HepG2 (cell line): ENCODE results near the gene ITCH. TPM values are rescaled to one million over a fixed set of nuclear protein-coding genes. Genes with fewer than 3 reads are reported as not detected.
A peak's percentile ranks its signal among the peaks of the same experiment; 100 is the strongest.

ENCODE experiments used
- ATF5 ChIP-seq: sonication (generic); formaldehyde crosslinking; IDR thresholded peaks from 2 replicates; pipeline ENCODE4 v1.4.0; 2020; ENCODE audit warnings: mild to moderate bottlenecking, low read depth, missing genetic modification reagents
- DMAP1 ChIP-seq: IDR thresholded peaks from 2 replicates; pipeline ENCODE4 v1.6.1; 2016
- DR1 ChIP-seq: sonication (generic); formaldehyde crosslinking; IDR thresholded peaks from 2 replicates; pipeline ENCODE4 v1.8.0; 2021; ENCODE audit warnings: mild to moderate bottlenecking, missing genetic modification reagents, inconsistent platforms
- EHMT2 ChIP-seq: fragments of 200-600 bp; sonication (generic); IDR thresholded peaks from 2 replicates; pipeline ENCODE4 v1.7.0; 2017; ENCODE audit warnings: antibody characterized with exemption, low read depth, low read length, borderline replicate concordance
- EP300 ChIP-seq, 3 experiments: sonication (generic) in 1 of 3; formaldehyde crosslinking in 1 of 3; IDR thresholded peaks; 2 replicates each; pipeline versions ENCODE4 v1.5.1 to v1.6.1; 2011 to 2020; ENCODE audit warnings: low read depth in 2 of 3, low read length in 2 of 3, borderline replicate concordance in 1 of 3, improper control_type of control experiment in 1 of 3, mild to moderate bottlenecking in 1 of 3, missing genetic modification reagents in 1 of 3, moderate library complexity in 1 of 3
- FOSL2 ChIP-seq: sonication (generic); formaldehyde crosslinking; IDR thresholded peaks from 2 replicates; pipeline ENCODE4 v1.4.0; 2020; ENCODE audit warnings: missing genetic modification reagents
- FOXK2 ChIP-seq: fragments of 450-650 bp; IDR thresholded peaks from 2 replicates; pipeline ENCODE4 v1.6.1; 2016
- HIC2 ChIP-seq: sonication (generic); formaldehyde crosslinking; IDR thresholded peaks from 2 replicates; pipeline ENCODE4 v1.9.0; 2022; ENCODE audit warnings: low read depth, missing genetic modification reagents
- KDM4B ChIP-seq: sonication (generic); formaldehyde crosslinking; IDR thresholded peaks from 2 replicates; pipeline ENCODE4 v1.4.0; 2020; ENCODE audit warnings: missing genetic modification reagents
- MATR3 ChIP-seq: sonication (generic); formaldehyde crosslinking; IDR thresholded peaks from 2 replicates; pipeline ENCODE4 v1.4.0; 2020; ENCODE audit warnings: missing genetic modification reagents
- MEF2D ChIP-seq: sonication (generic); formaldehyde crosslinking; IDR thresholded peaks from 2 replicates; pipeline ENCODE4 v1.5.1; 2020; ENCODE audit warnings: mild to moderate bottlenecking, missing genetic modification reagents
- MLXIP ChIP-seq: sonication (generic); formaldehyde crosslinking; IDR thresholded peaks from 2 replicates; pipeline ENCODE4 v1.9.0; 2021; ENCODE audit warnings: missing genetic modification reagents, borderline replicate concordance
- MXI1 ChIP-seq: IDR thresholded peaks from 3 replicates; pipeline ENCODE4 v1.6.1; 2012; ENCODE audit warnings: low read depth, low read length, inconsistent platforms, borderline replicate concordance
- PHF5A ChIP-seq: IDR thresholded peaks from one replicate; pipeline ENCODE4 v1.6.1; 2018; ENCODE audit warnings: low read depth, missing genetic modification reagents; ENCODE audit not compliant: unreplicated experiment
- PLSCR1 ChIP-seq: sonication (generic); formaldehyde crosslinking; IDR thresholded peaks from 2 replicates; pipeline ENCODE4 v1.5.0; 2020; ENCODE audit warnings: missing genetic modification reagents, mild to moderate bottlenecking, borderline replicate concordance
- POLR2AphosphoS5 ChIP-seq: IDR thresholded peaks from 2 replicates; pipeline ENCODE4 v1.6.1; 2012; ENCODE audit warnings: low read depth, low read length
- TOE1 ChIP-seq: sonication (generic); formaldehyde crosslinking; IDR thresholded peaks from 2 replicates; pipeline ENCODE4 v1.4.0; 2020; ENCODE audit warnings: mild to moderate bottlenecking, missing genetic modification reagents
- U2AF2 ChIP-seq: fragments of 200-400 bp; formaldehyde crosslinking; IDR thresholded peaks from 2 replicates; pipeline ENCODE4 v1.6.1; 2017; ENCODE audit warnings: low read depth, mild to moderate bottlenecking, low read length
- YY1 ChIP-seq: IDR thresholded peaks from 2 replicates; pipeline ENCODE4 v1.6.1; 2011; ENCODE audit warnings: low read length, low read depth, moderate library complexity, mild to moderate bottlenecking; ENCODE audit not compliant: insufficient read depth, insufficient replicate concordance
- ZNF333 ChIP-seq: sonication (generic); formaldehyde crosslinking; IDR thresholded peaks from 2 replicates; pipeline ENCODE4 v1.4.0; 2020; ENCODE audit warnings: mild to moderate bottlenecking, missing genetic modification reagents, borderline replicate concordance
- ZNF354B ChIP-seq: sonication (generic); formaldehyde crosslinking; IDR thresholded peaks from 2 replicates; pipeline ENCODE4 v1.8.0; 2022; ENCODE audit warnings: mild to moderate bottlenecking, missing genetic modification reagents
- ZNF382 ChIP-seq: sonication (generic); formaldehyde crosslinking; IDR thresholded peaks from 2 replicates; pipeline ENCODE4 v1.5.0; 2020; ENCODE audit warnings: missing genetic modification reagents, mild to moderate bottlenecking, borderline replicate concordance
- ZNF570 ChIP-seq: sonication (generic); formaldehyde crosslinking; IDR thresholded peaks from 2 replicates; pipeline ENCODE4 v1.4.0; 2020; ENCODE audit warnings: mild to moderate bottlenecking, missing genetic modification reagents, borderline replicate concordance
- ZNF709 ChIP-seq: sonication (generic); formaldehyde crosslinking; IDR thresholded peaks from 2 replicates; pipeline ENCODE4 v1.5.0; 2020; ENCODE audit warnings: mild to moderate bottlenecking, missing genetic modification reagents
- polyA plus RNA-seq, 8 experiments: library from polyadenylated mRNA; depleted of rRNA in 3 of 8; stranded (reverse) in 7 of 8; unstranded in 1 of 8; fragments of >200 nt; fragmentation: Illumina TruSeq in 4 of 8; extraction: Trizol in 4 of 8; gene quantifications; 2 replicates each; pipeline versions ENCODE4 v1.2.1 to v1.2.3, GENCODE V29; 2011 to 2016; ENCODE audit warnings: low read depth in 4 of 8, missing spikeins in 1 of 8, mixed read lengths in 1 of 8; ENCODE audit not compliant: insufficient read depth in 1 of 8
- total RNA-seq, 5 experiments: library from RNA; depleted of rRNA; stranded (reverse); fragments of >200 nt; fragmentation: Illumina TruSeq; extraction: Trizol; gene quantifications; 2 replicates each; pipeline ENCODE4 v1.2.3, GENCODE V29; 2016; ENCODE audit warnings: low read depth in 1 of 5

Gene ITCH
- total and polyA plus RNA-seq, 2 of the 13 experiments (the other 11 are each of a cell fraction or from before 2014, with no cell fraction given), result 20.5 to 112 TPM

GRCh38 chr20:34334654-34335407, 28.2 kb upstream of the ITCH start (continued):
- TF ChIP-seq ZNF382 (CRISPR knock-in tag) (no peak), EP300 (IDR thresholded peaks at IDR 0.05; ENCODE audit: low read depth in 2 of 2, low read length in 2 of 2) (peak in 1 of 2 experiments; percentile 54; a peak in 2 of 4 replicates), EP300 (CRISPR knock-in tag; IDR thresholded peaks at IDR 0.05; ENCODE audit: borderline replicate concordance) (no peak), MEF2D (no peak), PHF5A (no peak), KDM4B (no peak), MXI1 (no peak), HIC2 (peak; percentile 83), DMAP1 (CRISPR knock-in tag) (no peak; the same call in 1 of the 2 replicates), PLSCR1 (CRISPR knock-in tag) (no peak), FOXK2 (no peak), ZNF570 (CRISPR knock-in tag) (no peak), YY1 (peak; percentile 56), ZNF354B (no peak), POLR2AphosphoS5 (no peak), ZNF709 (CRISPR knock-in tag) (no peak), EHMT2 (no peak), ATF5 (no peak), MLXIP (no peak), MATR3 (CRISPR knock-in tag) (no peak), TOE1 (CRISPR knock-in tag) (no peak), ZNF333 (CRISPR knock-in tag) (no peak), DR1 (CRISPR knock-in tag) (no peak), U2AF2 (no peak), FOSL2 (CRISPR knock-in tag) (peak; percentile 48; the same call in 1 of the 2 replicates)
